Measurements from ENCODE around the gene ADAT2. TPM values are rescaled to one million over a fixed set of nuclear protein-coding genes. Genes with fewer than 3 reads are reported as not detected.

Gene ADAT2
- total RNA-seq, 3 donors from 2014 or later = 5.6 to 13.8 (median 9.0) TPM

DNA sequence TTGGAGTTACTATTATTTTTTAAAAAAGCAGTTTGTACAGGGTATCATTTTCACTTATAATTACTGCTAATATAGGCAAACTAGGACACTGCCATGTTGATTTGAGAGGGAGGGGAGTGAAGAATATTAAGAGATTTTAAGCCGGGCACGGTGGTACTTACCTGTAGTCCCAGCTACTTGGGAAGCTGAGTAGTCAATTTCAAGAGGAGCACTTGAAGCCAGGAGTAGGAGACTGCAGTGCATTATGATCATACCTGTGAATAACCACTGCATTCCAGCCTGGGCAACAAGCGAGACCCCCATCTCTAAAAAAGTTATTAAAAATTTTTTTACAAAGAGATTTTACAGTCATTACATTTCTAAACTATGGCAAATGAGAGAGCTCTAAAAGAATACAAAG is 35.7 kb downstream of the ADAT2 start:
- no peak for ATAC-seq
- no peaks in the 10 kb centered on the region for H3K9me3 ChIP-seq
- DNase-seq = no peak
- intact Hi-C loops (cut with DNase I, micrococcal nuclease) = no loop called here
- TF ChIP-seq, protein P1, sequence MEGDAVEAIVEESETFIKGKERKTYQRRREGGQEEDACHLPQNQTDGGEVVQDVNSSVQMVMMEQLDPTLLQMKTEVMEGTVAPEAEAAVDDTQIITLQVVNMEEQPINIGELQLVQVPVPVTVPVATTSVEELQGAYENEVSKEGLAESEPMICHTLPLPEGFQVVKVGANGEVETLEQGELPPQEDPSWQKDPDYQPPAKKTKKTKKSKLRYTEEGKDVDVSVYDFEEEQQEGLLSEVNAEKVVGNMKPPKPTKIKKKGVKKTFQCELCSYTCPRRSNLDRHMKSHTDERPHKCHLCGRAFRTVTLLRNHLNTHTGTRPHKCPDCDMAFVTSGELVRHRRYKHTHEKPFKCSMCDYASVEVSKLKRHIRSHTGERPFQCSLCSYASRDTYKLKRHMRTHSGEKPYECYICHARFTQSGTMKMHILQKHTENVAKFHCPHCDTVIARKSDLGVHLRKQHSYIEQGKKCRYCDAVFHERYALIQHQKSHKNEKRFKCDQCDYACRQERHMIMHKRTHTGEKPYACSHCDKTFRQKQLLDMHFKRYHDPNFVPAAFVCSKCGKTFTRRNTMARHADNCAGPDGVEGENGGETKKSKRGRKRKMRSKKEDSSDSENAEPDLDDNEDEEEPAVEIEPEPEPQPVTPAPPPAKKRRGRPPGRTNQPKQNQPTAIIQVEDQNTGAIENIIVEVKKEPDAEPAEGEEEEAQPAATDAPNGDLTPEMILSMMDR (IDR thresholded peaks at IDR 0.05) = no peak
- no peaks in the 10 kb centered on the region for H3K36me3 ChIP-seq (ENCODE audit: low read depth)
- H3K4me1 ChIP-seq (ENCODE audit: low read depth) = no peaks in the 10 kb centered on the region
- H3K4me3 ChIP-seq = no peak overlapping the region

DNA sequence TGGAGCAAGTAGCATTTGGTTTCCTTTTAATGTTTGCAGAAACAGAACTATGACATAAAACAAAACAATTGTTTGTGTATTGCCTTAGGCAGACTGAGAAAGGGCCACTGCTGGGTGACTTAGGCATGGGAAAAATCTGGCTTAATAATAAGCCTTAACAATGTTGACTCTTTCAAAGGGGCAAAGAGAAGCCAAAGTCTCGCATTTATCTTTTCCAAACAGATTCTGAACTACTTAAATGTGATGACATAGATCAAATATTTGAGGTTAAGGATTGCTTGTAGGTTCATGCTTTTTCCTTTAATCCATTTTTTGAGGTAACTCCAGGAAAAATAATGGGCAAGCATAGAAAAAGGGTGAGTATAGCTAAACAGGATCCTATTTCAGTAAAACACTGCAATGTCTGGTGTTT is 39.6 kb downstream of the ADAT2 start:
- Histone ChIP-seq H3K4me3 (no peak overlapping the region), H3K36me3 (ENCODE audit: low read depth) (no peaks in the 10 kb centered on the region), H3K4me1 (ENCODE audit: low read depth) (no peaks in the 10 kb centered on the region), H3K9me3 (no peaks in the 10 kb centered on the region)
- TF ChIP-seq, protein P1 (IDR thresholded peaks at IDR 0.05) = no peak
- intact Hi-C loops (cut with DNase I, micrococcal nuclease) = no loop called here
- ATAC-seq = no peak
- DNase-seq = no peak

DNA sequence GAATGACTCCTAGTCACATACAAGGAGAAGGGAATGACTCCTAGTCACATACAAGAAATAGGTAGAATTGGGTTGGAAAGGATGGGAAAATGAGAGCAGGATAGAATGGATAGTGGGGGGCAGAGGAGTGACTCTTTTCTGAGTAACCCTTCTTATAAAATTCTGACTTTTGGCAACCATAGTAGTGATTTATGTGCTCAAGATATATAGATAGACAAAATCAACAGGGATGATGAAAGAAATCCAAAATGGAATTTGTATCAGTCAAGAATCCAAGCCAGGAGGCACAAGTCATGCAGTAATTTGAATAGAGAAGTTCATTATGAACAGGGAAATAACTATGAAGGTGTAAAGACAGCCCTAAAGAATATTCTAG is 41.7 kb downstream of the ADAT2 start:
- intact Hi-C loops (cut with DNase I, micrococcal nuclease) = no loop called here
- no peaks in the 10 kb centered on the region for H3K9me3 ChIP-seq
- H3K36me3 ChIP-seq (ENCODE audit: low read depth) = no peaks in the 10 kb centered on the region
- TF ChIP-seq, protein P1 (IDR thresholded peaks at IDR 0.05) = no peak
- no peak for DNase-seq
- no peak overlapping the region for H3K4me3 ChIP-seq
- no peak for ATAC-seq
- no peaks in the 10 kb centered on the region for H3K4me1 ChIP-seq (ENCODE audit: low read depth)

DNA sequence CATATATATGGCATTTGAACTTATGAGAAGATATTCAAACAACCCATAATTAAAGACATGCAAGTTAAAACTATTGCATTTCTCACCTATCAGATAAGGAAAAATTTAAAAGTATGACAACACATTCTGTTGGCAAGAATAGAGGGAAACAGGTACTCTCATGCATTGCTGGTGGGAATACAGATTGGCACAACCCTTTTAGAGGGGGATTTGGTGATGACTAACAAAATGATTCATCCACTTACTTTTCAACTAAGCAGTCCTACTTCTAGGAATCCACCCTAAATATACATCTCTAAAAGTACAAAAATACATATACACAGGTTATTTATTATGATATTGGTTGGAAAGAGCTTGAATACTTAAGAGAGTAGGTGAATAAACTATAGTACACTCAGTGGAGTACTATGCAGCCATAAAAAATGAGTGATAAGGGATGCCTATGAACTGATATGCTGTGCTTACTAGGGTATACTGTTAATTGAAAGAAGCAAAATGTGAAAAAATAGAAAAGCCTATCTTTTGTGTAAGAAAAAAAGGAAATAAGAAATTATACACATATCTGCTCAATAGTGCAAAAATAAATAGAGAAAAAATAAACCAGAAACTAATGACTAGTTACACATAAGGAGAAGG is 42.2 kb downstream of the ADAT2 start:
- intact Hi-C loops (cut with DNase I, micrococcal nuclease) = no loop called here

DNA sequence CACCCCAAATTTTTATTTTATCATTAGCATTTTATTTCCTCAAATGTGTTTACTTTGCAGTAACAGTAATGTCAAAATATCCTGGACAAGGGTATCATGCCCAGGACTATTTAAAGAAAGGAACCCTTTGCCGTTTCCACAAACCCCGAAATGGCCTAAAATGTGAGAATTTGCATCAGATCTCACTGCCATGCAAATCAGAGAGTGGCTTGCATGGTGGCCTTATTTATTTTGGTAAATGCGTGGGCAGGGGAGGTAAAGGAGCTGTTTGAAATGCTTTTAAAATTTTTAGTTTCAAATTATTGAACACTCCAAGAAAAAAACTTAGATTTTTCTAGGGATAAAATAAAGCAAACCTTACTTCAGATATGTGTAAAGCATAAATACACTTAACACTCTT is 43.8 kb downstream of the ADAT2 start:
- no peaks in the 10 kb centered on the region for H3K4me1 ChIP-seq (ENCODE audit: low read depth)
- TF ChIP-seq, protein P1 (IDR thresholded peaks at IDR 0.05) = no peak
- intact Hi-C loops (cut with DNase I, micrococcal nuclease) = no loop called here
- no peaks in the 10 kb centered on the region for H3K9me3 ChIP-seq
- DNase-seq (no peak), ATAC-seq (no peak)
- H3K4me3 ChIP-seq = no peak overlapping the region
- no peaks in the 10 kb centered on the region for H3K36me3 ChIP-seq (ENCODE audit: low read depth)

More for the DNA sequence above, 42.2 kb downstream of the ADAT2 start:
- Histone ChIP-seq H3K4me1 (ENCODE audit: low read depth) (no peaks in the 10 kb centered on the region), H3K4me3 (no peak overlapping the region), H3K36me3 (ENCODE audit: low read depth) (no peaks in the 10 kb centered on the region), H3K9me3 (no peaks in the 10 kb centered on the region)
- TF ChIP-seq, protein P1 (IDR thresholded peaks at IDR 0.05) = no peak
- ATAC-seq = no peak
- DNase-seq = no peak

Measured in mucosa of descending colon (tissue), 3 donors.